H1 (cell line): Measurements from ENCODE around the gene GSPT2. TPM values are rescaled to one million over a fixed set of nuclear protein-coding genes. Genes with fewer than 3 reads are reported as not detected.

Experiments used
- CTCF ChIA-PET: fragments of 300-600 bp; sonication (Branson Sonifier 250); formaldehyde crosslinking; loops from one replicate; lab custom pipeline; 2021; ENCODE audit not compliant: partially characterized antibody; lab: Charles Lee
- POLR2A ChIA-PET: fragments of 300-600 bp; sonication (Branson Sonifier 250); formaldehyde crosslinking; loops from one replicate; lab custom pipeline; 2021; ENCODE audit warnings: inconsistent platforms; ENCODE audit not compliant: partially characterized antibody; lab: Charles Lee
- DNase-seq, 2 experiments: peaks; one replicate each; pipeline versions ENCODE4 v3.0.0 to v3.0.0-alpha.2; 2010 to 2022; ENCODE audit warnings: low spot score in 2 of 2, low read depth in 1 of 2, mixed read lengths in 1 of 2
- FAIRE-seq: peaks from 2 replicates; lab custom pipeline; 2011; peaks lifted over from hg19 to GRCh38; lab: Jason Lieb, UNC
- H2AFZ ChIP-seq: 2 replicates; pipeline ENCODE4 v1.8.1; 2012; ENCODE audit warnings: low read length, inconsistent platforms
- H2AK5ac ChIP-seq: 2 replicates; pipeline ENCODE4 v1.6.1; 2013; ENCODE audit warnings: low read depth, low read length
- H2BK120ac ChIP-seq: replicated peaks from 2 replicates; pipeline ENCODE3; 2013; ENCODE audit warnings: low read depth, low read length, inconsistent platforms
- H2BK12ac ChIP-seq: 2 replicates; pipeline ENCODE4 v1.6.1; 2013; ENCODE audit warnings: low read depth, low read length
- H2BK15ac ChIP-seq: 2 replicates; pipeline ENCODE4 v1.6.1; 2013; ENCODE audit warnings: low read length
- H2BK20ac ChIP-seq: 2 replicates; pipeline ENCODE4 v1.6.1; 2013; ENCODE audit warnings: low read length
- H2BK5ac ChIP-seq: 2 replicates; pipeline ENCODE4 v1.6.1; 2013; ENCODE audit warnings: low read depth, low read length
- H3K14ac ChIP-seq: 2 replicates; pipeline ENCODE4 v1.6.1; 2013; ENCODE audit warnings: inconsistent platforms; ENCODE audit not compliant: insufficient read length
- H3K18ac ChIP-seq: 2 replicates; pipeline ENCODE4 v1.6.1; 2013; ENCODE audit warnings: low read length; ENCODE audit errors: extremely low read depth
- H3K23ac ChIP-seq: 2 replicates; pipeline ENCODE4 v1.6.1; 2013; ENCODE audit warnings: inconsistent platforms; ENCODE audit not compliant: insufficient read length
- H3K23me2 ChIP-seq: 2 replicates; pipeline ENCODE4 v1.6.1; 2013; ENCODE audit warnings: low read depth, low read length
- H3K27ac ChIP-seq: 2 replicates; pipeline ENCODE4 v1.6.1; 2011; ENCODE audit warnings: low read depth, low read length, inconsistent platforms
- H3K27me3 ChIP-seq, 4 experiments: replicated peaks in 1 of 4; 1 replicate in 1 of 4; 2 replicates in 3 of 4; pipeline versions ENCODE4 v1.6.1 to v1.8.1; 2011 to 2013; ENCODE audit warnings: low read length in 3 of 4, mild to moderate bottlenecking in 3 of 4, inconsistent platforms in 2 of 4, mixed read lengths in 2 of 4, moderate library complexity in 1 of 4; ENCODE audit not compliant: control insufficient read depth in 3 of 4, insufficient read depth in 3 of 4; ENCODE audit errors: extremely low read depth in 1 of 4
- H3K36me3 ChIP-seq, 4 experiments: 2 replicates each; pipeline versions ENCODE4 v1.6.1 to v1.8.1; 2011 to 2013; ENCODE audit warnings: mild to moderate bottlenecking in 4 of 4, low read length in 3 of 4, moderate library complexity in 2 of 4, control low read depth in 1 of 4, inconsistent platforms in 1 of 4; ENCODE audit not compliant: insufficient read depth in 4 of 4, control insufficient read depth in 2 of 4
- H3K4ac ChIP-seq: replicated peaks from 2 replicates; pipeline ENCODE3; 2013; ENCODE audit warnings: low read length, low read depth, mixed read lengths, inconsistent platforms; ENCODE audit not compliant: insufficient read length
- H3K4me1 ChIP-seq, 4 experiments: replicated peaks in 1 of 4; 1 replicate in 1 of 4; 2 replicates in 3 of 4; pipeline versions ENCODE4 v1.6.1 to v1.8.1; 2011 to 2013; ENCODE audit warnings: low read length in 3 of 4, inconsistent platforms in 2 of 4, mixed read lengths in 1 of 4; ENCODE audit not compliant: insufficient read depth in 4 of 4, control insufficient read depth in 3 of 4
- H3K4me2 ChIP-seq, 2 experiments: 2 replicates each; pipeline versions ENCODE4 v1.6.1 to v1.8.1; 2011 to 2013; ENCODE audit warnings: low read depth in 2 of 2, low read length in 2 of 2, control low read depth in 1 of 2, inconsistent platforms in 1 of 2, mild to moderate bottlenecking in 1 of 2; ENCODE audit not compliant: insufficient read depth in 1 of 2
- H3K4me3 ChIP-seq, 4 experiments: fragments of 200-600, 300-600 bp in 1 of 4; sonication (generic), shearing (Covaris generic), sonication (Bioruptor Twin) in 1 of 4; 2 replicates each; pipeline versions ENCODE4 v1.5.1 to v1.8.1; 2011 to 2016; ENCODE audit warnings: low read length in 4 of 4, low read depth in 3 of 4, control low read depth in 2 of 4, inconsistent platforms in 2 of 4, mild to moderate bottlenecking in 2 of 4, mixed read lengths in 1 of 4, moderate library complexity in 1 of 4; ENCODE audit not compliant: insufficient read depth in 2 of 4; ENCODE audit errors: extremely low read depth in 1 of 4
- H3K56ac ChIP-seq: replicated peaks from 2 replicates; pipeline ENCODE3; 2013; ENCODE audit warnings: low read depth, mild to moderate bottlenecking, mixed read lengths, low read length, inconsistent platforms; ENCODE audit not compliant: insufficient read length
- H3K79me1 ChIP-seq: 2 replicates; pipeline ENCODE4 v1.6.1; 2013; ENCODE audit warnings: low read depth, low read length, control low read depth
- H3K79me2 ChIP-seq, 2 experiments: 2 replicates each; pipeline versions ENCODE4 v1.6.1 to v1.8.1; 2012 to 2013; ENCODE audit warnings: low read length in 2 of 2, mild to moderate bottlenecking in 2 of 2, inconsistent platforms in 1 of 2; ENCODE audit not compliant: insufficient read depth in 2 of 2, control insufficient read depth in 1 of 2
- H3K9ac ChIP-seq, 4 experiments: replicated peaks in 1 of 4; 1 replicate in 1 of 4; 2 replicates in 3 of 4; pipeline versions ENCODE4 v1.6.1 to v1.8.1; 2011 to 2013; ENCODE audit warnings: low read depth in 3 of 4, low read length in 3 of 4, control low read depth in 2 of 4, mild to moderate bottlenecking in 2 of 4, moderate library complexity in 2 of 4, inconsistent platforms in 1 of 4; ENCODE audit errors: extremely low read depth in 1 of 4
- H3K9me3 ChIP-seq, 2 experiments: 2 replicates each; pipeline versions ENCODE4 v1.6.1 to v1.8.1; 2012 to 2013; ENCODE audit warnings: mild to moderate bottlenecking in 2 of 2, moderate library complexity in 2 of 2, control low read depth in 1 of 2, inconsistent platforms in 1 of 2, low read depth in 1 of 2, low read length in 1 of 2, mixed read lengths in 1 of 2; ENCODE audit not compliant: insufficient read depth in 2 of 2
- H4K20me1 ChIP-seq, 2 experiments: replicated peaks in 1 of 2; 2 replicates each; pipeline versions ENCODE3 to v1.8.1; 2011 to 2013; ENCODE audit warnings: inconsistent platforms in 2 of 2, low read length in 2 of 2, mild to moderate bottlenecking in 1 of 2; ENCODE audit not compliant: insufficient read depth in 2 of 2, control insufficient read depth in 1 of 2
- H4K5ac ChIP-seq: 2 replicates; pipeline ENCODE4 v1.6.1; 2013; ENCODE audit warnings: low read length, low read depth, mixed read lengths, inconsistent platforms; ENCODE audit not compliant: insufficient read length
- H4K8ac ChIP-seq: 2 replicates; pipeline ENCODE4 v1.8.0; 2013; ENCODE audit warnings: mild to moderate bottlenecking, moderate library complexity, low read length, inconsistent platforms; ENCODE audit not compliant: insufficient read depth; ENCODE audit errors: extremely low read depth
- H4K91ac ChIP-seq: replicated peaks from 2 replicates; pipeline ENCODE3; 2013; ENCODE audit warnings: low read length, mixed read lengths, inconsistent platforms; ENCODE audit not compliant: insufficient read length
- GTF2F1 ChIP-seq: IDR thresholded peaks from 2 replicates; pipeline ENCODE4 v1.6.1; 2012; ENCODE audit warnings: low read depth, low read length, improper control_type of control experiment, borderline replicate concordance
- NRF1 ChIP-seq: IDR thresholded peaks from 2 replicates; pipeline ENCODE4 v1.6.1; 2011; ENCODE audit warnings: mild to moderate bottlenecking, low read depth, low read length, improper control_type of control experiment
- RNF2 ChIP-seq: fragments of 200-900, 300-1000 bp; sonication (generic); IDR thresholded peaks from 2 replicates; pipeline ENCODE4 v1.7.1; 2016; ENCODE audit warnings: borderline replicate concordance, low read depth, mild to moderate bottlenecking, antibody characterized with exemption, low read length; ENCODE audit not compliant: poor library complexity, severe bottlenecking; ENCODE audit errors: missing control alignments
- YY1 ChIP-seq: IDR thresholded peaks from 2 replicates; pipeline ENCODE4 v1.6.1; 2011; ENCODE audit warnings: low read depth, mild to moderate bottlenecking, low read length
- WGBS, 2 experiments: shearing (Covaris generic) in 1 of 2; methylation state at CpG; one replicate each; pipeline versions ENCODE4 v1.1.6 to v1.1.7; 2013 to 2015; ENCODE audit warnings: low lambda C conversion rate in 2 of 2, mixed read lengths in 2 of 2, inconsistent platforms in 1 of 2, low coverage in 1 of 2, missing lambda C conversion rate in 1 of 2; ENCODE audit not compliant: insufficient replicate concordance in 2 of 2, insufficient coverage in 1 of 2, insufficient read length in 1 of 2; ENCODE audit errors: extremely low coverage in 1 of 2, missing lambda C conversion rate in 1 of 2; 5-methylcytosine and 5-hydroxymethylcytosine counted together
- polyA plus RNA-seq, 7 experiments: library from polyadenylated mRNA; depleted of rRNA in 3 of 7; stranded (reverse) in 5 of 7; unstranded in 2 of 7; fragments of >200 nt in 5 of 7; fragments of 200-250 nt in 2 of 7; gene quantifications; 1 replicate in 5 of 7; 2 replicates in 1 of 7; 4 replicates in 1 of 7; pipeline versions ENCODE4 v1.2.1 to v1.2.3, GENCODE V29; 2011 to 2013; ENCODE audit warnings: missing spikeins in 2 of 7, mixed read lengths in 2 of 7
- total RNA-seq: library from RNA; stranded (reverse); fragmentation: NEBNext Ultra II Directional; extraction: Animal tissue kit (Norgen Biotek cat#: 25700); gene quantifications from 2 replicates; pipeline ENCODE4 v1.2.1, GENCODE V29; 2021

GSPT2 gene
- total and polyA plus RNA-seq, 2 of the 8 experiments (the other 6 are each of a cell fraction or from before 2014, with no cell fraction given), result 10.8 to 28.2 TPM

GRCh38 chrX:51694254-51694653 is 49.0 kb upstream of the GSPT2 start:
- Histone ChIP-seq H3K79me2 (no peaks in the 10 kb centered on the region), H3K14ac (no peak overlapping the region), H2BK5ac (no peak overlapping the region), H4K5ac (no peak overlapping the region), H4K8ac (no peak overlapping the region), H3K18ac (no peak overlapping the region), H2BK15ac (no peak overlapping the region), H3K4me1 (no peaks in the 10 kb centered on the region), H2BK120ac (no peak overlapping the region), H3K27ac (no peak overlapping the region), H2BK12ac (no peak overlapping the region), H4K91ac (no peak overlapping the region), H3K27me3 (no peaks in the 10 kb centered on the region), H3K4ac (no peak overlapping the region), H3K23me2 (no peaks in the 10 kb centered on the region), H2BK20ac (no peak overlapping the region), H3K36me3 (no peaks in the 10 kb centered on the region), H3K23ac (no peak overlapping the region), H3K79me1 (no peaks in the 10 kb centered on the region), H3K9ac (no peak overlapping the region), H2AK5ac (no peak overlapping the region), H3K9me3 (no peaks in the 10 kb centered on the region), H4K20me1 (no peaks in the 10 kb centered on the region), H2AFZ (no peak overlapping the region), H3K4me3 (no peak overlapping the region), H3K56ac (no peak overlapping the region), H3K4me2 (no peak overlapping the region)
- FAIRE-seq (no peak), DNase-seq (no peak)
- ChIA-PET CTCF (no interaction called here), POLR2A (no interaction called here)
- WGBS, 2 experiments, result 93% methylated on average over 3 of the region's 6 CpGs; no CpG with 5 or more reads in 1 of the 2 experiments
- TF ChIP-seq YY1 (no peak), GTF2F1 (no peak), RNF2 (no peak), NRF1 (no peak)
